Stimulated activated CD8-positive, alpha-beta memory T cell treated with anti-CD3 and anti-CD28 coated beads, Interleukin-7, amount 100 ng/mL, for 48 hours (primary cell): ENCODE measurements around the gene UCK2.
"Not testable (repeated sequence)": the region's sequence is repeated elsewhere in the genome, so short reads cannot be mapped to it uniquely, and the experiment has no call there.

Experiments
- DNase-seq, 2 donors: peaks; one replicate each; pipeline ENCODE4 v3.0.0-alpha.2; 2020; ENCODE audit warnings: low read depth in 1 of 2; ENCODE audit errors: extremely low read depth in 1 of 2

Gene UCK2

DNA sequence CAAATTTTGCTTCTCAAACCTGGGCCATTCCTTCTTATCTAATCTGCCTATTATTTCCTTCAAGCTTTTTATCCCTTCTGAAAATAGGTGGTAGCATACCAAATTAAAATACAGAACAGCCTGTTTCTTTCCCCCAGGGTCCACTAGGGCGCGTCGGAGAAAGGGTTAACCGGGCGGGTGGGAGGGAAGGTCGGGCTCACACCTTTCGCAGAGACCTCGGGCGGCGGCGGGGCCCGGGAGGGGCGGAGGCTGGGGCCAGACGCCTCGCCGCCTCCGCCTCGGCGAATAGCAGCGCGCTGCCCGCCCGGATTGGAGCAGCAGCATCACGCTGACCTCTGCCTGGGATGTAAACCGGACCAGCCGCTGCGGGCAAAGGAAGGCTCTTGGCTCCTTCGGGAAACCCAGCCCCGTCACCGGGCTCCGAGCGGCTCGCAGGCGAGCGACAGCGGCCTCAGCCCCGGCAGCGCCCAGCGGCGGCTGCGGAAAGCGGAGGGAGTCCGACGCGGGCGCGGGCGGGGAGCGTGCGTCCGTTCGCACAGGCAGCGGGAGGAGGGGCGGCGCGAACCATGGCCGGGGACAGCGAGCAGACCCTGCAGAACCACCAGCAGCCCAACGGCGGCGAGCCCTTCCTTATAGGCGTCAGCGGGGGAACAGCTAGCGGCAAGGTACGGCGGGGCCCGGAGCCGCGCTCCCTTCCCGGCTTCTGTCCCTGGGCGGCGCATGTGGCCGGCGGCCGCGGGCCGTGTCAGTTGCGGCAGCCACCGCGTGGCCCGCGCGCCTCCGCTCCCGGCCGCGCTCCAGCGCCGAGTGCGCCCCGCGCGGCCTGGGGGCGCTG is at the start of gene UCK2:
Gene UCK2 (plus strand): TSS at position 347 of the 835 bp plus-strand sequence. CDS start 220 bp downstream, at position 567.
- peak; percentile 60 to 65 for DNase-seq

DNA sequence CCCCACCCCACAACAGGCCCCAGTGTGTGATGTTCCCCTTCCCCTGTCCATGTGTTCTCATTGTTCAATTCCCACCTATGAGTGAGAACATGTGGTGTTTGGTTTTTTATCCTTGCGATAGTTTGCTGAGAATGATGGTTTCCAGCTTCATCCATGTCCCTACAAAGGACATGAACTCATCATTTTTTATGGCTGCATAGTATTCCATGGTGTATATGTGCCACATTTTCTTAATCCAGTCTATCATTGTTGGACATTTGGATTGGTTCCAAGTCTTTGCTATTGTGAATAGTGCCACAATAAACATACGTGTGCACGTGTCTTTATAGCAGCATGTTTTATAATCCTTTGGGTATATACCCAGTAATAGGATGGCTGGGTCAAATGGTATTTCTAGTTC is 49.2 kb upstream of the UCK2 start:
- DNase-seq, result not testable (repeated sequence)

DNA sequence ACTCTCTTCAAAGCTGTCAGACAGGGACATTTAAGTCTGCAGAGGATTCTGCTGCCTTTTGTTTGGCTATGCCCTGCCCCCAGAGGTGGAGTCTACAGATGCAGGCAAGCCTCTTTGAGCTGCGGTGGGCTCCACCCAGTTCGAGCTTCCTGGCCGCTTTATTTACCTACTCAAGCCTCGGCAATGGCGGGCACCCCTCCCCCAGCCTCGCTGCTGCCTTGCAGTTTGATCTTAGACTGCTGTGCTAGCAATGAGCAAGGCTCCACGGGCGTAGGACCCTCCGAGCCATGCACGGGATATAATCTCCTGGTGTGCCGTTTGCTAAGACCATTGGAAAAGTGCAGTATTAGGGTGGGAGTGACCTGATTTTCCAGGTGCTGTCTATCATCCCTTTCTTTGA is 43.9 kb upstream of the UCK2 start:
- not testable (repeated sequence) for DNase-seq

DNA sequence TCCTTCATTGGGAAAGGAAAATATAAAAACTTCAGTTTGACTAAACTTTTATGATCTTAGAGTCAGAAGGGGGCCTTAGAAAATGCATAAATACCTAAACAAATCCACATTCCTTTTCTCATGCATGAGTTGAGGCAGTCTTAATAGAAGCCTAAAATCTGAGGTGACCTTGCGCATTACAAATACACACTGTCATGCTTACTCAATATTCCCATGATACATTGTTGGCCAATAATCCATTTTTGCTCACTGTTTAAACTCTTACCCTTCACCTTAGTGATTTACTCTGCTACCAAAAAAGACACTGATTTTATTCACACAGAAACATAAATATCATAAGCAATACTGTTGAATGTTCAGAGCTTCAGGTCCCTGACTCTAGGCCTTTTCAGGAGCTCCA is 39.7 kb upstream of the UCK2 start:
- no peak for DNase-seq

GRCh38 chr1:165793951-165794350 is 33.5 kb upstream of the UCK2 start:
- DNase-seq, result no peak

- DNase-seq, result no peak
Observed at GRCh38 chr1:165795894-165796293, 31.5 kb upstream of the UCK2 start.

DNA sequence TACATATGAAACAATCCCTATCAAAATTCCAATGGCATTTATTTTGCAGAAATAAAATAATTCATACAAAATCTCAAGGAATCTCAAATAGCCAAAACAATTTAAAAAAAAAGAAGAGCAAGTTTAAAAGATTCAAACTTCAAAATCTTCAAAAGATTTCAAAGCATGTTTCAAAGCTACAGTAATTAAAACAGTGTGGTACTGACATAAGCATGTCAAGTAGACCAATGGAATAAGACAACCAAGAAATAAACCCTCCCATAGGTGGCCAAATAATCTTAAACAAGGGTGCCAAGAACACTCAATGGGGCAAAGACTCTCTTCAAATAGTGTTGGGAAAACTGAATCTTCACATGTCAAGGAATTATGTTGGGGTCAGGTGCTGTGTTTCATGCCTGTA is 28.0 kb upstream of the UCK2 start:
- DNase-seq, result no peak

DNA sequence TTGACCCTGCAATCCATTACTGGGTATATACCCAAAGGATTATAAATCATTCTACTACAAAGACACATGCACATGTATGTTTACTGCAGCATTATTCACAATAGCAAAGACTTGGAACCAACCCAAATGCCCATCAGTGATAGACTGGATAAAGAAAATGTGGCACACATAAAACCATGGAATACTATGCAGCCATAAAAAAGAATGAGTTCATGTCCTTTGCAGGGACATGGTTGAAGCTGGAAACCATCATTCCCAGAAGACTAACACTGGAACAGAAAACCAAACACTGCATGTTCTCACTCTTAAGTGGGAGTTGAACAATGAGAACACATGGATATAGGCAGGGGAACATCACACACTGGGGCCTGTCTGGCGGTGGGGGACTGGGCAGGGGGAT is 22.9 kb upstream of the UCK2 start:
- not testable (repeated sequence) for DNase-seq

- no peak for DNase-seq
Observed at GRCh38 chr1:165807613-165808012, 19.8 kb upstream of the UCK2 start.

DNA sequence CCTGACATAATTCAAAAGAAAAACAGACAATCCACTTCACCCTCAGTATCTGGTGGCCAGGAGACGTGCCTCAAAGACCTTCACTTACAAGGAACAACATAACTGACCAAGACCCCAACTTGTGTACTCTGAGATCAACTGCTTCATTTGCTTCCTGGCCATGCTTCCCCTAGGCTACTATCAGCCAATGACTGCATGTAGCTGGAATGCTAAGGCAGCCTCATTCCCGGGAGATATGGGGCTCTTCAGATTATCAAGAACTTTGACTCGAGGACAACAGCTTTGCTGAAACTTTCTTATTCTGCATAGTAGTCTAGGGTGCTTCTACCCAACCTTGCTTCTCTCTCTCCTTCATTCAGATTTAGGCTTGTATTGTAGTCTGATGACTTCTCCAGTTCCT is 11.7 kb upstream of the UCK2 start:
- DNase-seq, result no peak

DNA sequence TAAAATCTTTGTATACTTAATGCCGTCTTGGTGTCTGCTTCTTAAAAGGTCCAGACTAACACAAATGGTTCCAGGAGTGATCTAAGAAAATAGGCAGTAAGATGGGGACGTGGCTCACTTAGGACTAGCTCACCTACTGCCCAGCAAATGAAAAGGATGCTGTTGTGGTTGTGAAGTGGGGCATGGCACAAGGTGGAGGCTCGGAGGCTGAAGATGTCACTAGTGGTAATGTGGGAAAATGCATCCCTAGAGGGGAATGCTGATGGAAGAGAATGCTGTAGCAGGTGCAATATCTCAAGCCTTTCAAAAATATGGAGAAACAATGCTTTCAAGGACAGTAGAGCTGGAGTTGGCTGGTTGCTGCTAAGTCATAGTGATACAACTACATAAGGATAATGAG is 11.3 kb upstream of the UCK2 start:
- no peak for DNase-seq

DNA sequence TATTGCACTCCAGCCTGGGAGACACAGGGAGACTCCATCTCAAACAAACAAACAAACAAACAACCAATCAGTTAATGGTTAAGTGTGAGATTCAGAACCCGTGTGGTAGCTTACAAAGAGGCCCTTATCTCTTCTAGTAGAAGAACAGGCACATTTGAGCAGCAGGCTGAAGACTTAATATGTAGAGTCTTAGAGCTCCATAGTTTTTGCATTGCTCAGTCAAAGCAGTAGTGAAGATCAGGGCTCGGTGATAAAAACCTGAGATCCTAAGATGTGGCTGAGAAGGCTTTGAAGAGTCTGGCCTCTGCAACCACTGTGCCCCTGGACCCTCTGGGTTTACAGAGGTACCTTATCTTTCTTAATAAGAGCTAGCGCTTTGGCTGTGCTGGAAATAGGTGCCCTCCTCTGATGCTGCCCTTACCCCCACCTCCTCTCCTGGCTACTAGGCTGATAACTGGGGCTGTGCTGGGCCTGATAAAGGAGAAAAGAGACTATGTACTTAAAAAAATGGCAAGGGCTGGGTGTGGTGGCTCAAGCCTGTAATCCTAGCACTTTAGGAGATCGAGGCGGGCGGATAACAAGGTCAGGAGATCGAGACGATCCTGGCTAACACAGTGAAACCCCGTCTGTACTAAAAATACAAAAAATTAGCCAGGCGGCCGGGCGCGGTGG is 10.5 kb upstream of the UCK2 start:
- no peak for DNase-seq

DNA sequence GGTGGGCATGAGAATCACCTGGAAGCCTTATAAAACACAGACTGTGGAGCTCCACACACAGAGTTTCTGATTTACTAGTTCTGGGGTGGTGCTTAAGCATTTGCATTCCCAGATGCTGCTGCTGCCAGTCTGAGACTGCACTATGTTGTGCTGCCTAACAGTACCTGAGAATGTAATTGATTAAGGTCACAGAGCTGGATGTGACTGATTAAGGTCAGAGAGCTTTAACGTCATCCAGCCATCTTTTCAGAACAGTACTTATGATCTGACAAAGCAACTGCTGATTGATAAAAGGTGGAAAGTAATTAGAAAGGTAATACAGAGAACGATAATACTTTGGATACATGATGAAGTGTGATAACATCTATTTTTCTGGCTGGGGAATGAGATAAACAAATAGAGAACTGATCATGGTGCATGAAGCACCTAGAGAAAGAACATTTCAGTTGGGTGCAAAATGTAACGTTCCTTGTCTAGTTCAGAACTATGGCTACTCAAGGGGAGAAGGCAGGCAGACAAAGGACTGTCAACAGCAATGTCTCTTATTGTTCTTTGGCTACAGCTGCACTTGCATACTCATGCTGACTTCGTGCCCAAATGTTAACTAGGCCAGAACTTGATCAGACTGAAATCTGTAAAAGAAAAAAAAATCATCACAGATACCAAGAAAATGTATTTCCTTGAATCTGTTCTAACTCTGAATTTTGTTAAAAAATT is 3.7 kb upstream of the UCK2 start:
- no peak for DNase-seq

- no peak for DNase-seq
Observed at GRCh38 chr1:165824269-165824643, 3.2 kb upstream of the UCK2 start.

GRCh38 chr1:165826565-165827267 is 698 bp upstream of the UCK2 start:
- no peak for DNase-seq

DNA sequence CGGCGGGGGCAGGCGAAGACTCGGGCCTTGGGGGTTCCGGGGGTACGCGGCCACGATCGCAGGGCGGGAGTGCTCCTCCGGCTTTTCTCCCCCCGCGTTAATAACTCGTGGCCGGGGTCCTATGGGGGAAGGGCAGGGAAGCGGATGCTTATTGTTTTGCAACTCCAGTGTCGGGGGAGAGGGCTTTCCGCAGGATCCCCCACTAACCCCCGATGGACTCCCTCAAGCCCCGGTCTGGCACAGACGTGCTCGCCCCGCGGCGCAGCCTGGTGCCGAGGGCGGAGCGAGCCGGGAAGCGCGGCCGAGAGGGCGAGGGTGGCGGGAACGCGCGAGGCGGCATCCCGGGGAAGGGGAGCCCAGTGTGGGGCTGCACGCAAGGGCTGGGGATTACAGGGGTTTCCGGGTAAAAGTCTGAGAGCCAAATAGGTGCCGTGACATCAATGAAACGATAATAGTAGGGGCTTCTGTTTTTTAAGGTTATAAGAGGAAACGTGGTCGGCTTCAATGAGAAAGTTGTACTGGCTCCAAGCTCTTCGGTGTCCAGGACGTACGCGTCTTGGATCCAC is 772 bp downstream of the UCK2 start:
- DNase-seq, result peak; percentile 20 to 41

DNA sequence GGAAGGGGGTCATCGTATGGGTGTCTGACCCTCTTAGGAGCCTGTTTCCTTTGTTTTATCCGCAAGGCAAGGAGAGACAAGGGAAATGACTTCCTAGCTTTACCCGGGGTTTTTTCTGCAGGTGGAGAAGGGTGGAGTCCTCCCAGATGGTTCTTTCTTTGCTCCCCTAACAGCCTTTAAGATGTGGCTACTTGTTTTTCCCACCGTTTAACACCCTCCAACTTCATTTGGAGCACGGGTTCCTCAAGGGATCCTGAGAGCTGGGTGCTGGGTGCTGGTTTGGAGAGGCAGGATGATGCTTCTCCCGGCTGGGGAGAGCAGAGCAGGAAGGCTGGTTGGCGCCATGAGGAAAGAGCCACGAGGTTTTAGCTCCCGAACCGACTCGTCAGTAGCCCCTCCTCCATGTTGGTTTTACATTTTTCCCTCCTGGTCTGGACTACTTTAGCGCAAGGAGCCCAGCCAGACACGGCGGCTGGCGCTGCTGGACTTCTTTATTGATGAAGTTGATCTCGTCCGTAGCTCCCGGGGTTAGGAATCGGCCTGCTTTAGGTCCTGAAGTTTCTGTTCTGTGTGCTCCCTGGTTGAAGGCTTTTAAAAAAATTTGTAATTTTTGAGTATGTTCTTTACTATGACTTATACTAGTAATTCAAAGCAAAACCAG is 1.4 kb downstream of the UCK2 start:
- no peak for DNase-seq

GRCh38 chr1:165829888-165830287 is 2.5 kb downstream of the UCK2 start:
- no peak for DNase-seq

- DNase-seq, result no peak
Observed at GRCh38 chr1:165831146-165831545, 3.7 kb downstream of the UCK2 start.

DNA sequence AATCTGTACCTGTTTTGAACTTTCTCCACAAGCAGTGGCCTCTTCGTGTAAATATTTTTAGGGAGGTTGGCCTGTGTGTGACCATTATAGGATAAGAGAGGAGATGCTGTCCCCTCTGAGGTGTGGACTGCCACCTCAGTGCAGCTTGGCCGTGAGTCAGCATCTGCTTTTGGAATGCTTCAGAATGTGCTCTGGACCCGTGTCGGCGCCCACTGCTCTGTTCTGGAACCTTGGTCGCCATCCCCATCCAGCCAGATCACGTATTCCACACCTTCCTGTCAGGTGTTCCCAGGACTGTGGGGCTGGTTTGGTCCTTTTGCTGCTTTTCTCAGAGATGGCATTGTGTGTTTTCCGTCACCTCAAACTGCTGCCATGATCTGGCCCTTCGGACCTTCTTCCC is 5.5 kb downstream of the UCK2 start:
- DNase-seq, result no peak
